Adipose tissue (tissue), 3 donors: ENCODE measurements around the gene MACROD2. TPM values are rescaled to one million over a fixed set of nuclear protein-coding genes. Genes with fewer than 3 reads are reported as not detected.
"Not testable (repeated sequence)": the region's sequence is repeated elsewhere in the genome, so short reads cannot be mapped to it uniquely, and the experiment has no call there.

Experiments
- H3K27ac ChIP-seq: one replicate; pipeline ENCODE4 v1.5.1; 2013; ENCODE audit warnings: low read depth, low read length
- WGBS, 3 donors: extraction: QIAGEN DNeasy Blood & Tissue Kit; methylation state at CpG; one replicate each; pipeline ENCODE4 v1.1.7; 2013; 5-methylcytosine and 5-hydroxymethylcytosine counted together
- polyA plus RNA-seq, 3 donors: library from polyadenylated mRNA; stranded (reverse); fragments of 200-250 nt; gene quantifications; one replicate each; pipeline ENCODE4 v1.2.3, GENCODE V29; 2013
- donor health status: healthy with polysubstance abuse.
- donor health status: Bipolar disorder and iron deficiency.
- donor health status: healthy.

The MACROD2 gene
- polyA plus RNA-seq, 3 donors = 0.11 to 0.98 (median 0.56) TPM

GRCh38 chr20:15328084-15328483 is 1332.8 kb downstream of the MACROD2 start:
- no peak overlapping the region for H3K27ac ChIP-seq
- 27 to 51% (median 43%) methylated on average over 1 of the region's 1 CpG for WGBS, 3 donors

DNA sequence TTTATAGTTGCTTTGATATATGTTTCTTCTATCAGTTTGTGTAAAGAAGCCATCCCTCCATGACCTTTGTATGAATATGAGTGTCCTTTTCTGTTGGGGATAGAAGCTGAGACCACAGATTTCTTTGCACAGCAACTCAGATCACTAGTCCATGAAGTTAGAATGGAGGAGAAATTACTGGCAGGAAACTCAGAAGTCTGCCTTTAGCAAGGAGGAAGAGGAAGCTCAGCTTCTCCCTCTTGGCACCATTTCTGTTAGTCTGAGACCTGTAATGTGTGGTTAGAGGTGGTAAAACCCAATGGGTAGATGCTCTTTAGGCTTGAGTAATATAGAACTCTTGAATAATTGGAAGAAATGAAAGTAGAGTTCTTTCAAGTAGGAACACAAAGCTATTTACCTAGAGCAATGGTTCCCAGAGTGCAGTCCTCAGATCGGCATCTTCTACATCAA is 1337.4 kb downstream of the MACROD2 start:
- 94 to 100% (median 100%) methylated on average over 1 of the region's 1 CpG for WGBS, 3 donors
- H3K27ac ChIP-seq = no peak overlapping the region

- 75 to 89% (median 83%) methylated on average over 4 of the region's 4 CpGs for WGBS, 3 donors
- no peak overlapping the region for H3K27ac ChIP-seq
Observed at GRCh38 chr20:15333170-15333569, 1337.9 kb downstream of the MACROD2 start.

- WGBS, 3 donors = 71 to 77% (median 72%) methylated on average over 2 of the region's 2 CpGs
Observed at GRCh38 chr20:15336011-15336410, 1340.7 kb downstream of the MACROD2 start.

GRCh38 chr20:15336536-15336935 is 1341.2 kb downstream of the MACROD2 start:
- 94 to 97% (median 96%) methylated on average over 5 of the region's 5 CpGs for WGBS, 3 donors
- H3K27ac ChIP-seq = no peak overlapping the region

More at GRCh38 chr20:15336011-15336410, 1340.7 kb downstream of the MACROD2 start:
- H3K27ac ChIP-seq = no peak overlapping the region

- no peak overlapping the region for H3K27ac ChIP-seq
- 59 to 80% (median 62%) methylated on average over 3 of the region's 3 CpGs for whole genome bisulfite sequencing, 3 donors
Observed at GRCh38 chr20:15339264-15339663, 1343.9 kb downstream of the MACROD2 start.

- H3K27ac ChIP-seq = no peak overlapping the region
- 60 to 76% (median 64%) methylated on average over 3 of the region's 3 CpGs for WGBS, 3 donors
Observed at GRCh38 chr20:15342991-15343523, 1347.7 kb downstream of the MACROD2 start.

DNA sequence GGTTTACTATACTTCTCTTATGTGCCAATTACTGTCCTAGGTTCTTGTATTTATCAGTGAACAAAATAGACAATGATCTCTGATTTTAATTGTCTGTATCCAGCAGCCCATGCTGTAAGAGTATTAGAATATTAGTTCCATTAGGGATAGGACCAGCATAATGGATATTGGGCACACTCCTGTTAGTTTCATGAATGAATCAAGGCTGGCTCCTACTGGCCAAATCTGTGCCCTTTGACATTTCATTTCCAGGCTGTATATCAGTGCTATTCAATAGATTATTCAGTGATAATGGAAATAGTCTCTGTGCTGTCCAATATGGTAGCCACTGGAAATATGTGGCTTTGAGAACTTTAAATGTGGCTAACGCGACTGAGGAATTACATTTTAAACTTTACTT is 1350.0 kb downstream of the MACROD2 start:
- no peak overlapping the region for H3K27ac ChIP-seq
- WGBS, 3 donors = 89 to 99% (median 93%) methylated on average over 2 of the region's 2 CpGs

DNA sequence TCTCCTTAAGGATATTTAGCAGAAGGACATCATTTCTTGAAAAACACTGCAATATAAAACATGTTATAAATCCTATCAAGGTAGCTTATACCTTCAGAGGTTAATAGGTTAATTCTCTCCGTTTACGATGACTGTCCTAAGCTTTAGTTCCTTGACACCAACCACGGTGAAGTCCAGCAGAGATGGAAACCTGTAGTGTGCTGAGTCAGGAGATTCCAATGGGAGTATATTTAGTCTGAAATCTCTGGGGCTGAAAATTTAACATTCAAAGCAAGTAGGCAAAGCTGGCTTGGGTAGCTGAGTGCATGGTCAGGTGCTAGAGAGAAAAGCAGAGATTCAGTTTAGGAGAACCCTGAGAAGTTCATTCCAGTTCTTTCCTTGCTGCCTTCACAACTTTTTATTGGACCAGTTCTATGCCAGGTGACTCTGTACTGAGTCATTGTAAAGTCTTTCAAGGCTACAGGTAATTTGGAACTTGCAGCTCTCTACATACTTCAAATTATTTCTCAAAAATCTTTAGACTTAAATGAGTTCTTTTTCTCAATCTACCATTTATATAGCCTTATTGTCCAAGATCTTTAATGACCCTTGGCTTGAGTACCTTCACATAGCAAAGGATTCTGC is 1351.5 kb downstream of the MACROD2 start:
- WGBS, 3 donors = 84 to 89% (median 88%) methylated on average over 3 of the region's 3 CpGs
- no peak overlapping the region for H3K27ac ChIP-seq

GRCh38 chr20:15359056-15359455 is 1363.7 kb downstream of the MACROD2 start:
- 78 to 93% (median 85%) methylated on average over 2 of the region's 2 CpGs for WGBS, 3 donors
- H3K27ac ChIP-seq = no peak overlapping the region

DNA sequence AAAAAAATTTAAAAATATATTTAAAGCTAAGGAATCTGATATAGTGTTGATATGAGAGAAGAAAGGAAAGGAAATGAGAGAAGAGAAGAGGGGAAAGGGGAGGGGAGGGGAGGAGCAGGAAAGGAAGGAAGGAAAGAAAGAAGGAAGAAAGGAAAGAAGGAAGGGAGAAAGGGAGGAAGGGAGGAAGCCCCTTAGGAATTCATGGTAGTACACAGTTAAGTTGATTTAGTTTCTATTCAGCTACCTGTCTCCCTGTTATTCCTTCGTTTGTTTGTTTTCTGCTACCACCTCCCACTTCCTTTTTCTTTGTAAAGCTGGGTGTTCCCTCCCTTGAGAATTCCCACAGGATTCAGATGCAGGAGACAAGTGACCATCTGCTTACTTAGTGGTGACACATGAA is 1367.5 kb downstream of the MACROD2 start:
- no peak overlapping the region for H3K27ac ChIP-seq
- WGBS, 3 donors = 52 to 68% (median 60%) methylated on average over 1 of the region's 1 CpG

- 70 to 82% (median 76%) methylated on average over 2 of the region's 2 CpGs for WGBS, 3 donors
- no peak overlapping the region for H3K27ac ChIP-seq
Observed at GRCh38 chr20:15364781-15365180, 1369.5 kb downstream of the MACROD2 start.

DNA sequence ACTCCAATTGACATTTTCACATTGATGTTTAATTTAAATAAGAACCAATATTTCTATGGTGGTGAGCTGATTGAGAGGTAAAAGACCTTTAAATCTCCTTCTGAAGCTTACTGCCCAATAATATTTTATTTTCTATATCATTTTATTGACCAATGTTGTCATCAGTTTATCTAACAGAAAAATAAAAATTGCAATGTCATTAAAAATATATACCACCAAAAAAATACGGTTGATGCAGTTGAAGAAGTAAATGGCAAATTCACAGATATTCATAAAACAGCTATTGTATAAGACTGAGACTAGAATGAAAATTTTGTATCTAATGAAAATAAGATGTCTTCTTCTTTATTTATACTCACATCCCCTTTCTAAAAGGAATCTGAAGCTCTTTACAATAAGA is 1375.1 kb downstream of the MACROD2 start:
- 92 to 94% (median 93%) methylated on average over 1 of the region's 1 CpG for WGBS, 3 donors
- H3K27ac ChIP-seq = no peak overlapping the region

- H3K27ac ChIP-seq = no peak overlapping the region
- WGBS, 3 donors = 70 to 82% (median 73%) methylated on average over 4 of the region's 4 CpGs
Observed at GRCh38 chr20:15374682-15375081, 1379.4 kb downstream of the MACROD2 start.

DNA sequence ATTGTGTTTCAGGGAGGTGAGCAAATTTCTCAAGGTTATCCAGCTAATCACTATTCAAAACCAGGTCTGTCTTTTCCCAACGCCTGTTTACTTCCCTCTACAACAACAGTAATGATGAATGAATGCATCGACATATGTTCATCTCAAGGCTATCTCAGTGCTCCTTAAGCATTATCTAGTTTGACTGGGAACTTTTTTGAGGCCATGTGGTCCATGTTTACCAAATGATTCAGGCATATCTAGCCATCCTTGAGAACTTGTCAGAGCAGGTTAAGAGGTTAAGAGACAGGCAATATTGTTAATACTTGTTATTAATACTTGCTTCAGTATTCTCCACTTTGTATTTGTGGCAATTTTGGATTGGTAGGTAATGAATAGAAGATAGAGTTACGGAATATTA is 1380.5 kb downstream of the MACROD2 start:
- no peak overlapping the region for H3K27ac ChIP-seq
- WGBS, 3 donors = 58 to 89% (median 87%) methylated on average over 3 of the region's 3 CpGs

- WGBS, 3 donors = 49 to 61% (median 54%) methylated on average over 5 of the region's 5 CpGs
- H3K27ac ChIP-seq = not testable (repeated sequence)
Observed at GRCh38 chr20:15377603-15378002, 1382.3 kb downstream of the MACROD2 start.

- WGBS, 3 donors = 35 to 60% (median 48%) methylated on average over 2 of the region's 2 CpGs
Observed at GRCh38 chr20:15378151-15378550, 1382.8 kb downstream of the MACROD2 start.

DNA sequence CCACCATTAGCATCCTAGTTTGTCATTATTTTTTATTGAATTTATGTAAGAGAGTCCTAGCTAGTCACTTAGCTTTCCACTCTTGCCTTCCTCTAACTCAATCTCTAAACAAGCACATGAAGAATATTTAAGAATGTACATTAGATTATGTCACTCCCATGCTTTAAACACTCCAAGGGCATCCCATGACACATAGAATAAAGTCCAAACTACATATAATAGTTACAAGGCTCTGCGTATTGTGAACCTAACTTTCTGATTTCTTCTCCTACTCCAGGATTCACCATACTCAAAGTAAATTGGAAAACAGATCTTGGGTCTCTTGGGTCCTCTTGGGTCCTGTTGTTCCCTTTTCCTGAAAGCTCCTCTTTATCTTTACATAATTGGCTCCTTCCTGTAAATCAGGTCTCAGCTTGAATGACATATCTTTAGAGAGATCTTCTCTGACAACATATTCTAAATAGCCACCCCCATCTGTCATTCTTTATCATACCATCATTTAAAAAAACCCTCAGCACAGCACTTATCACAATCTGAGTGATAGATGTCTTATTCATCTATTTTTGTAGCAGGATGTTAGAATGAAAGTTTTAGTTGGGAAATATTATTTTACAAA is 1384.5 kb downstream of the MACROD2 start:
- WGBS, 3 donors = 94 to 97% (median 96%) methylated on average over 1 of the region's 1 CpG
- no peak overlapping the region for H3K27ac ChIP-seq

More at GRCh38 chr20:15378151-15378550, 1382.8 kb downstream of the MACROD2 start:
- H3K27ac ChIP-seq = no peak overlapping the region

DNA sequence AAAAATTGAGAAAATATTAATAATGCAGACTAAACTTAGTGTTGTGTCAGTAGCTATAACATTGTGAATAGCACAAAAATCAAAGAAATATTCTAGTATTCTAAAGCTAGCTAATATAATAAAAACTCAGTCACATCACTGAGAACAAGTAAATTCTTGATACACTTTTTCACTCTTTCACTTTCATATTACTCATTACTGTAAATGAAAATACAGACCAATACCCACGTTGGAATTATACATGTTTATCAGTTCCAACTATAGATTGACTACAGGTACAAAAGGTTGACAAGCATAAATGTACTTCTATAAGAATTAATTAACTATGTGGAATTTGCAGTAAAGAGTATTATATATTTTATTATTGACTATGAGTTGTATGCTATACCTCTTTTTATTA is 1385.5 kb downstream of the MACROD2 start:
- no peak overlapping the region for H3K27ac ChIP-seq
- 55 to 75% (median 73%) methylated on average over 1 of the region's 1 CpG for WGBS, 3 donors

DNA sequence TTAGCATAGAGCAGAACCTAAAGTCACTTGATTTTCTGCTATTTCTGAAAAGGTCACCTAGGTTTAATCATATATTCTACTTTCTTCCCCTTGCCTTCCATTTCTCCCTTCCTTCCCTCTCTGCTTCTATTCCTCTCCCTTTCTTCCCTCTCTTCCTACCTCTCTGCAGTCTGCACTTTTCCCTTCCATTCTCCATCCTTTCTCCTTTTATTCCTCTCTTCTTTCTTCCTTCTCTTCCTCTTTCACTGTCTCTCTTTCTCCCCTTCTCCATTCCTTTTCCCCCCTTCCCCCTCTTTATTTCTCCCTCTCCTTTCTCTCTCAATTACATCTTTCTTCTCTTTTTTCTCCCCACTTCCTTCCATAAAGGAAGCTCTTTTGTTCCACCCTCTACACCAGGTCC is 1391.9 kb downstream of the MACROD2 start:
- no peak overlapping the region for H3K27ac ChIP-seq
